K562 (cell line): Measurements from ENCODE around the gene HOXB7. TPM values are rescaled to one million over a fixed set of nuclear protein-coding genes. Genes with fewer than 3 reads are reported as not detected.

Source experiments
- ATAC-seq: fragments of 200-7000 bp; cut with Tn5 transposase; 3 replicates; pipeline ENCODE4 v1.9.1; 2020; ENCODE audit warnings: moderate library complexity
- BruUV-seq: library from RNA; stranded (reverse); fragments of 400-500 nt; replicated peaks from 2 replicates; lab custom pipeline; 2021; lab: Mats Ljungman, UMichigan
- CTCF ChIA-PET: fragments of 300-600 bp; formaldehyde crosslinking; extraction: SDS; loops from one replicate; lab custom pipeline; 2021; ENCODE audit warnings: low intra/inter-chr PET ratio; lab: Yijun Ruan, JAX
- POLR2A ChIA-PET: fragments of 300-600, 350-650 bp; sonication (Branson Sonifier 250); formaldehyde crosslinking; extraction: SDS; loops from one replicate; lab custom pipeline; 2021; ENCODE audit warnings: antibody characterized with exemption, inconsistent platforms; lab: Yijun Ruan, JAX
- DNase-seq, 4 experiments: peaks; one replicate each; pipeline versions ENCODE4 v3.0.0 to v3.0.0-alpha.2; 2011 to 2018; ENCODE audit warnings: low spot score in 3 of 4, mixed read lengths in 3 of 4; ENCODE audit errors: extremely low read depth in 1 of 4
- FAIRE-seq: peaks from 2 replicates; lab custom pipeline; 2011; peaks lifted over from hg19 to GRCh38; lab: Jason Lieb, UNC
- H2AFZ ChIP-seq: 2 replicates; pipeline ENCODE4 v1.6.0; 2011; ENCODE audit warnings: low read depth, low read length, control low read depth, inconsistent platforms
- H3K27ac ChIP-seq: fragments of 200-600 bp; 3 replicates; pipeline ENCODE4 v1.8.0; 2011; ENCODE audit warnings: low read depth, mild to moderate bottlenecking, control low read depth, inconsistent platforms, low read length, moderate library complexity, mixed read lengths; ENCODE audit errors: extremely low read depth
- H3K27me3 ChIP-seq, 2 experiments: fragments of 300-600 bp in 1 of 2; 2 replicates in 1 of 2; 3 replicates in 1 of 2; pipeline versions ENCODE4 v1.6.0 to v1.8.0; 2011; ENCODE audit warnings: inconsistent platforms in 2 of 2, low read length in 2 of 2, mild to moderate bottlenecking in 1 of 2, mixed read lengths in 1 of 2, moderate library complexity in 1 of 2; ENCODE audit not compliant: control insufficient read depth in 2 of 2, insufficient read depth in 2 of 2
- H3K36me3 ChIP-seq: fragments of 300-600 bp; 3 replicates; pipeline ENCODE4 v1.8.0; 2011; ENCODE audit warnings: mild to moderate bottlenecking, low read length, inconsistent platforms; ENCODE audit not compliant: control insufficient read depth, insufficient read depth
- H3K4me1 ChIP-seq, 2 experiments: fragments of 200-600 bp in 1 of 2; replicated peaks in 1 of 2; 2 replicates in 1 of 2; 3 replicates in 1 of 2; pipeline versions ENCODE4 v1.5.1 to v1.8.0; 2011; ENCODE audit warnings: inconsistent platforms in 2 of 2, low read length in 2 of 2, mild to moderate bottlenecking in 1 of 2, mixed read lengths in 1 of 2, moderate library complexity in 1 of 2; ENCODE audit not compliant: control insufficient read depth in 2 of 2, insufficient read depth in 2 of 2
- H3K4me2 ChIP-seq: 2 replicates; pipeline ENCODE4 v1.6.1; 2011; ENCODE audit warnings: low read length, control low read depth, inconsistent platforms, mixed read lengths; ENCODE audit not compliant: insufficient read depth
- H3K4me3 ChIP-seq: fragments of 200-600 bp; sonication (generic), shearing (Covaris generic); 2 replicates; pipeline ENCODE4 v1.5.1; 2016; ENCODE audit warnings: control low read depth, inconsistent platforms
- H3K79me2 ChIP-seq: fragments of 200-600 bp; 3 replicates; pipeline ENCODE4 v1.8.0; 2011; ENCODE audit warnings: low read length, inconsistent platforms; ENCODE audit not compliant: control insufficient read depth, insufficient read depth
- H3K9ac ChIP-seq, 2 experiments: 2 replicates each; pipeline versions ENCODE4 v1.6.0 to v1.6.1; 2011; ENCODE audit warnings: low read depth in 2 of 2, low read length in 2 of 2, control low read depth in 1 of 2, inconsistent platforms in 1 of 2, mild to moderate bottlenecking in 1 of 2, mixed read lengths in 1 of 2; ENCODE audit not compliant: insufficient read depth in 1 of 2
- H3K9me1 ChIP-seq: one replicate; pipeline ENCODE4 v1.6.0; 2011; ENCODE audit warnings: inconsistent platforms, mild to moderate bottlenecking, low read length, moderate library complexity; ENCODE audit not compliant: control insufficient read depth, insufficient read depth
- H3K9me3 ChIP-seq: replicated peaks from 2 replicates; pipeline ENCODE4 v1.5.1; 2011; ENCODE audit warnings: low read depth, low read length, inconsistent platforms; ENCODE audit not compliant: control insufficient read depth, insufficient read depth
- H4K20me1 ChIP-seq: replicated peaks from 2 replicates; pipeline ENCODE4 v1.6.1; 2011; ENCODE audit warnings: low read length, inconsistent platforms, mixed read lengths; ENCODE audit not compliant: control insufficient read depth, insufficient read depth
- WGBS: fragments of 100-300 bp; shearing (Covaris generic); methylation state at CpG from one replicate; pipeline ENCODE4 v1.1.6; 2016; ENCODE audit warnings: low coverage, mixed read lengths; ENCODE audit not compliant: insufficient coverage; ENCODE audit errors: missing lambda C conversion rate; 5-methylcytosine and 5-hydroxymethylcytosine counted together
- in situ Hi-C: fragments of 300-500 bp; cut with MboI; formaldehyde crosslinking; loops from 4 replicates; pipeline ENCODE4 v1.15.0; 2018; ENCODE audit warnings: inconsistent platforms, mixed read lengths
- intact Hi-C: fragments of 100-400 bp; cut with micrococcal nuclease; formaldehyde crosslinking; loops from 2 replicates; pipeline ENCODE4 v1.14.2; 2022
- polyA plus RNA-seq, 8 experiments: library from polyadenylated mRNA; depleted of rRNA in 4 of 8; stranded (reverse) in 5 of 8; unstranded in 3 of 8; fragments of >200 nt; fragmentation: Nextera tagmentation in 2 of 8; fragmentation: Illumina TruSeq in 1 of 8; extraction: Ambion mirVana in 2 of 8; extraction: Trizol in 1 of 8; gene quantifications; 2 replicates each; pipeline versions ENCODE4 v1.2.1 to v1.2.3, GENCODE V29; 2011 to 2014; ENCODE audit warnings: inconsistent platforms in 1 of 8, missing spikeins in 1 of 8
- total RNA-seq, 7 experiments: library from RNA; depleted of rRNA in 6 of 7; stranded (reverse); fragments of >200 nt in 6 of 7; fragmentation: Illumina TruSeq in 2 of 7; extraction: Trizol in 2 of 7; gene quantifications; 2 replicates each; pipeline versions ENCODE4 v1.2.1 to v1.2.3, GENCODE V29; 2011 to 2021; ENCODE audit warnings: low replicate concordance in 1 of 7
- TF ChIP-seq, protein P1 (sequence below), 3 experiments: IDR thresholded peaks in 2 of 3; conservative IDR thresholded peaks in 1 of 3; 2 replicates each; pipeline ENCODE4 v1.5.1; 2011 to 2012; ENCODE audit warnings: low read length in 3 of 3, mild to moderate bottlenecking in 3 of 3, control low read depth in 2 of 3, improper control_type of control experiment in 1 of 3, inconsistent platforms in 1 of 3, low read depth in 1 of 3, mixed read lengths in 1 of 3, moderate library complexity in 1 of 3; ENCODE audit not compliant: insufficient read depth in 2 of 3
- TF ChIP-seq, protein P2 (sequence below), 2 experiments: fragments of 200-800 bp in 1 of 2; sonication (Bioruptor generic) in 1 of 2; sonication (generic) in 1 of 2; formaldehyde crosslinking in 1 of 2; IDR thresholded peaks in 1 of 2; conservative IDR thresholded peaks in 1 of 2; 2 replicates each; pipeline versions ENCODE4 v1.5.0 to v1.6.1; 2016 to 2020; ENCODE audit warnings: missing compliant biosample characterization in 1 of 2, missing genetic modification characterization in 1 of 2, missing genetic modification reagents in 1 of 2

HOXB7 gene
- total and polyA plus RNA-seq, 9 of the 15 experiments (the other 6 are each of a cell fraction or from before 2014, with no cell fraction given), result 5.5 to 16.7 (median 8.3) TPM

DNA sequence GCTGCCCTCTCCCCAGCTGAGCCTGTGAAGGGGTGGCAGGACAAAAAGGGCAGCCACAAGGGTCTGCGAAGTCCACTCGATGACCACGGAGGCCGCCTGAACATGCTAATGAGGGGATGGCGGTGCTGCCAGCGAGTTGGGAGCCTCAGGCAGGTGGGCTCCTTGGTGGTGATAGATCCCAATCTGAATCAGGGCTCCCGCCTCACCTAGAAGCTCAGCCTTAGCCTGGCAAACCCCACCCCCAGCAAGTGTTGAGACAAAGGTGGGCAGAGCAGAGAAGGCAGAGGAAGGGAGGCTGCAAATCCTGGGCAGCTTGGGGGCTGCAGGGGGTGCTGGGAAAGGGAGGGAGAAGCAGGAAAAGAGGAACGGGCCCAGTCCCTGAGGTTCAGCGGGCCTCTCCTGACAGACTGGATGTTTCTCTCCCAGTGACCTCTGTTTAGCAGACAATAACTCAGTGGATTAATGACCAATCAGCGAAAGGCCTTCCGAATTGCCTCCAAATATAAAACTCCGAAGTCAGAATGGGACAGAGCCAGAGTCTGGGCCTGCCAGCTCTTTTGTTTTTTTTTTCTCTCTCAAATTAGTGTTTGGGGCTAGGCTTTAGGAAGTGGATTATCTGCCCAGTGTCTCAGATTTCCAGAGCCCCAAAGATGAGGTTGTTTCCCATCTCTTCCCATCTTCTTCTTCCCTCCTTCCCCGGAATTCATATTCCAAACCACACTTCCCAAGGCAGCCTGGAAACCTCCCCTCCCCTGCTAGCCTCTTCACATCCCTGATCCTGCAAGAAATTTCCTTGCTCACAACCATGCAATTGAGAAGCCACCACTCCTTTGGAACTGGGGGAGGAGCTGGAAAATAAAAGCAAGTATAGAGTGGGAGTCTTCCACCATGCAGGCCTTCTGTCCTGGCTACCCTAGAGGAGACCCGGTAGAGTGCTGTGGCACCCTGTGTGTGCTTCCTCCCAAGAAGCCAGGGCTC is 50.7 kb downstream of the HOXB7 start:
- POLR2A ChIA-PET, result interaction anchor here (0.7 to 2.1 kb wide), 7 partner anchors 10 to 67 kb away, joined by 3 to 12 read pairs (median 6); no protein-coding TSS in a partner anchor
- no peak for DNase-seq
- no peaks in the 10 kb centered on the region for H3K9me3 ChIP-seq
- peak overlapping the region in 1 of 2 experiments; percentile 79; a peak in 2 of 4 replicates for H3K9ac ChIP-seq
- no peak overlapping the region for H3K4me2 ChIP-seq
- in situ Hi-C loops (no loop called here), intact Hi-C loops (no loop called here)
- no peak overlapping the region for H3K27ac ChIP-seq
- no peak for FAIRE-seq
- H3K36me3 ChIP-seq, result peaks cover 71% of the 10 kb centered on the region; the same call in 2 of the 3 replicates
- peaks cover 6% of the 10 kb centered on the region for H3K9me1 ChIP-seq
- TF ChIP-seq, protein P1, sequence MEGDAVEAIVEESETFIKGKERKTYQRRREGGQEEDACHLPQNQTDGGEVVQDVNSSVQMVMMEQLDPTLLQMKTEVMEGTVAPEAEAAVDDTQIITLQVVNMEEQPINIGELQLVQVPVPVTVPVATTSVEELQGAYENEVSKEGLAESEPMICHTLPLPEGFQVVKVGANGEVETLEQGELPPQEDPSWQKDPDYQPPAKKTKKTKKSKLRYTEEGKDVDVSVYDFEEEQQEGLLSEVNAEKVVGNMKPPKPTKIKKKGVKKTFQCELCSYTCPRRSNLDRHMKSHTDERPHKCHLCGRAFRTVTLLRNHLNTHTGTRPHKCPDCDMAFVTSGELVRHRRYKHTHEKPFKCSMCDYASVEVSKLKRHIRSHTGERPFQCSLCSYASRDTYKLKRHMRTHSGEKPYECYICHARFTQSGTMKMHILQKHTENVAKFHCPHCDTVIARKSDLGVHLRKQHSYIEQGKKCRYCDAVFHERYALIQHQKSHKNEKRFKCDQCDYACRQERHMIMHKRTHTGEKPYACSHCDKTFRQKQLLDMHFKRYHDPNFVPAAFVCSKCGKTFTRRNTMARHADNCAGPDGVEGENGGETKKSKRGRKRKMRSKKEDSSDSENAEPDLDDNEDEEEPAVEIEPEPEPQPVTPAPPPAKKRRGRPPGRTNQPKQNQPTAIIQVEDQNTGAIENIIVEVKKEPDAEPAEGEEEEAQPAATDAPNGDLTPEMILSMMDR (IDR thresholded peaks at IDR 0.05 in 2 of 3, conservative IDR thresholded peaks at IDR 0.05 in 1 of 3; ENCODE audit: insufficient read depth in 2 of 3, low read depth in 1 of 3, low read length in 3 of 3), result 0 out of 6 replicates have a peak, but pooled peaks of 1 of the 3 experiments have one; percentile 13
- TF ChIP-seq, protein P2, sequence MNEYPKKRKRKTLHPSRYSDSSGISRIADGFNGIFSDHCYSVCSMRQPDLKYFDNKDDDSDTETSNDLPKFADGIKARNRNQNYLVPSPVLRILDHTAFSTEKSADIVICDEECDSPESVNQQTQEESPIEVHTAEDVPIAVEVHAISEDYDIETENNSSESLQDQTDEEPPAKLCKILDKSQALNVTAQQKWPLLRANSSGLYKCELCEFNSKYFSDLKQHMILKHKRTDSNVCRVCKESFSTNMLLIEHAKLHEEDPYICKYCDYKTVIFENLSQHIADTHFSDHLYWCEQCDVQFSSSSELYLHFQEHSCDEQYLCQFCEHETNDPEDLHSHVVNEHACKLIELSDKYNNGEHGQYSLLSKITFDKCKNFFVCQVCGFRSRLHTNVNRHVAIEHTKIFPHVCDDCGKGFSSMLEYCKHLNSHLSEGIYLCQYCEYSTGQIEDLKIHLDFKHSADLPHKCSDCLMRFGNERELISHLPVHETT (CRISPR knock-in tag; conservative IDR thresholded peaks at IDR 0.05 in 1 of 2, IDR thresholded peaks at IDR 0.05 in 1 of 2), result no peak
- H2AFZ ChIP-seq, result no peak overlapping the region
- no TSS peak for BruUV-seq
- WGBS, result 78% methylated on average over 12 of the region's 14 CpGs
- H3K4me1 ChIP-seq, result peaks cover 26 to 36% of the 10 kb centered on the region in 2 experiments
- no peaks in the 10 kb centered on the region for H4K20me1 ChIP-seq
- no peaks in the 10 kb centered on the region for H3K27me3 ChIP-seq
- H3K4me3 ChIP-seq, result no peak overlapping the region
- ATAC-seq, result no peak
- H3K79me2 ChIP-seq, result peaks cover 33% of the 10 kb centered on the region
- CTCF ChIA-PET, result interaction anchor here (0.6 kb wide), 1 partner anchor 582 kb away, joined by 3 read pairs; no protein-coding TSS in a partner anchor
